Karpas-422 (cell line): ENCODE data around the gene KCTD4. TPM values are rescaled to one million over a fixed set of nuclear protein-coding genes. Genes with fewer than 3 reads are reported as not detected.

ENCODE experiments used
- DNase-seq: peaks from one replicate; pipeline ENCODE4 v3.0.0-alpha.2; 2015
- H2AFZ ChIP-seq: fragments of 200-600 bp; sonication (generic); 2 replicates; pipeline ENCODE4 v1.6.1; 2014; ENCODE audit warnings: antibody characterized with exemption, low read length, mixed read lengths
- H3K27ac ChIP-seq: fragments of 200-600 bp; sonication (generic); 2 replicates; pipeline ENCODE4 v1.5.1; 2014; ENCODE audit warnings: mild to moderate bottlenecking, low read length, moderate library complexity
- H3K27me3 ChIP-seq: fragments of 200-600 bp; sonication (generic); 2 replicates; pipeline ENCODE4 v1.6.1; 2014; ENCODE audit warnings: low read length, mixed read lengths
- H3K36me3 ChIP-seq: fragments of 200-600 bp; sonication (generic); 2 replicates; pipeline ENCODE4 v1.6.1; 2014; ENCODE audit warnings: low read length, mixed read lengths; ENCODE audit not compliant: insufficient read depth
- H3K4me1 ChIP-seq: fragments of 200-600 bp; sonication (generic); 2 replicates; pipeline ENCODE4 v1.6.1; 2014; ENCODE audit warnings: mild to moderate bottlenecking, low read length, mixed read lengths
- H3K4me2 ChIP-seq: fragments of 200-600 bp; sonication (generic); 2 replicates; pipeline ENCODE4 v1.6.1; 2014; ENCODE audit warnings: low read length, low read depth, mild to moderate bottlenecking; ENCODE audit not compliant: poor library complexity, severe bottlenecking
- H3K4me3 ChIP-seq: fragments of 200-600 bp; sonication (generic); 2 replicates; pipeline ENCODE4 v1.5.1; 2014; ENCODE audit warnings: mild to moderate bottlenecking, antibody characterized with exemption, low read length, mixed read lengths
- H3K79me2 ChIP-seq: fragments of 200-600 bp; sonication (generic); 2 replicates; pipeline ENCODE4 v1.6.1; 2014; ENCODE audit warnings: mild to moderate bottlenecking, low read length, mixed read lengths
- H3K9ac ChIP-seq: fragments of 200-600 bp; sonication (generic); 2 replicates; pipeline ENCODE4 v1.6.0; 2014; ENCODE audit warnings: low read length
- H3K9me2 ChIP-seq: fragments of 200-600 bp; sonication (generic), shearing (Covaris generic); replicated peaks from 2 replicates; pipeline ENCODE4 v1.6.0; 2014; ENCODE audit warnings: mild to moderate bottlenecking, low read length, moderate library complexity; ENCODE audit not compliant: insufficient read depth
- H3K9me3 ChIP-seq: fragments of 300-700, 200-600 bp; sonication (generic); 2 replicates; pipeline ENCODE4 v1.6.1; 2014; ENCODE audit warnings: low read length, mixed read lengths
- H4K20me1 ChIP-seq: fragments of 200-600 bp; sonication (generic); 2 replicates; pipeline ENCODE4 v1.6.1; 2014; ENCODE audit warnings: mild to moderate bottlenecking, antibody characterized with exemption, low read length, low read depth; ENCODE audit not compliant: insufficient read depth
- total RNA-seq: library from RNA; depleted of rRNA; stranded (reverse); fragments of >200 nt; shearing (Covaris generic); gene quantifications from 2 replicates; pipeline ENCODE4 v1.2.3, GENCODE V29; 2014; ENCODE audit warnings: low replicate concordance; rRNA removed

KCTD4 gene
- total RNA-seq, 1 experiment from 2014 or later = not detected

GRCh38 chr13:45166858-45167257, 34.0 kb downstream of the KCTD4 start:
- peaks cover 73% of the 10 kb centered on the region for H3K79me2 ChIP-seq
- no peak overlapping the region for H3K4me2 ChIP-seq
- no peaks in the 10 kb centered on the region for H3K9me2 ChIP-seq
- H3K4me1 ChIP-seq = no peaks in the 10 kb centered on the region
- no peaks in the 10 kb centered on the region for H3K9me3 ChIP-seq
- no peak overlapping the region for H3K9ac ChIP-seq
- H3K27me3 ChIP-seq = no peaks in the 10 kb centered on the region
- DNase-seq = no peak
- no peak overlapping the region for H3K27ac ChIP-seq
- H3K4me3 ChIP-seq = no peak overlapping the region
- no peak overlapping the region for H2AFZ ChIP-seq
- no peaks in the 10 kb centered on the region for H4K20me1 ChIP-seq
- no peaks in the 10 kb centered on the region for H3K36me3 ChIP-seq

GRCh38 chr13:45162821-45163220, 38.0 kb downstream of the KCTD4 start:
- H3K4me3 ChIP-seq = no peak overlapping the region
- H3K36me3 ChIP-seq = no peaks in the 10 kb centered on the region; the same call in 1 of the 2 replicates
- no peaks in the 10 kb centered on the region for H3K27me3 ChIP-seq
- H3K9ac ChIP-seq = no peak overlapping the region
- no peak overlapping the region for H3K4me2 ChIP-seq
- no peaks in the 10 kb centered on the region for H3K9me2 ChIP-seq
- H4K20me1 ChIP-seq = no peaks in the 10 kb centered on the region
- peaks cover 76% of the 10 kb centered on the region for H3K79me2 ChIP-seq
- H2AFZ ChIP-seq = no peak overlapping the region
- H3K27ac ChIP-seq = no peak overlapping the region
- H3K4me1 ChIP-seq = no peaks in the 10 kb centered on the region
- DNase-seq = no peak
- no peaks in the 10 kb centered on the region for H3K9me3 ChIP-seq

DNA sequence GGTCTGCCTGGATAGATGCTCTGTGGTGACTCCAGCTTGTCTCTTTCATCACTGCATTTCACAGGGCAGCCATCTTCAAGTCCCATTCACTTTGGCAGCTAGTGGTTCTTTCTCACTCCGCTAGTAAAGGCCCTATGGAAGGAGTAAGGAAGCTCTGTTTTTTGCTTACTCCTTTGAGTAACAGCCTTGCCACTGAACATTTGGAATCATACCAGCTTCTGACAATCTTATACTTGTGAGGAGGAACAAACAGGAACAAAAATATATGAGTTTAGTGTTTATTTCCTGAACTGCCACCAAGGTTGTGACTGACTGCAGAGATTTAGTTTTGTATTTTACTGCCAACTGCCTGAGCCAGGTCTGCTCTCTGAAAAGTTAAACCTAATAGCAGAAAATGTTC, 38.7 kb downstream of the KCTD4 start:
- no peaks in the 10 kb centered on the region for H3K27me3 ChIP-seq
- H3K9ac ChIP-seq = no peak overlapping the region
- H3K9me2 ChIP-seq = no peaks in the 10 kb centered on the region
- no peak overlapping the region for H3K4me2 ChIP-seq
- no peak overlapping the region for H2AFZ ChIP-seq
- H3K9me3 ChIP-seq = no peaks in the 10 kb centered on the region
- no peak for DNase-seq
- H3K36me3 ChIP-seq = no peaks in the 10 kb centered on the region; the same call in 1 of the 2 replicates
- H3K4me1 ChIP-seq = no peaks in the 10 kb centered on the region
- H3K79me2 ChIP-seq = peaks cover 77% of the 10 kb centered on the region
- no peak overlapping the region for H3K27ac ChIP-seq
- H3K4me3 ChIP-seq = no peak overlapping the region
- H4K20me1 ChIP-seq = no peaks in the 10 kb centered on the region

DNA sequence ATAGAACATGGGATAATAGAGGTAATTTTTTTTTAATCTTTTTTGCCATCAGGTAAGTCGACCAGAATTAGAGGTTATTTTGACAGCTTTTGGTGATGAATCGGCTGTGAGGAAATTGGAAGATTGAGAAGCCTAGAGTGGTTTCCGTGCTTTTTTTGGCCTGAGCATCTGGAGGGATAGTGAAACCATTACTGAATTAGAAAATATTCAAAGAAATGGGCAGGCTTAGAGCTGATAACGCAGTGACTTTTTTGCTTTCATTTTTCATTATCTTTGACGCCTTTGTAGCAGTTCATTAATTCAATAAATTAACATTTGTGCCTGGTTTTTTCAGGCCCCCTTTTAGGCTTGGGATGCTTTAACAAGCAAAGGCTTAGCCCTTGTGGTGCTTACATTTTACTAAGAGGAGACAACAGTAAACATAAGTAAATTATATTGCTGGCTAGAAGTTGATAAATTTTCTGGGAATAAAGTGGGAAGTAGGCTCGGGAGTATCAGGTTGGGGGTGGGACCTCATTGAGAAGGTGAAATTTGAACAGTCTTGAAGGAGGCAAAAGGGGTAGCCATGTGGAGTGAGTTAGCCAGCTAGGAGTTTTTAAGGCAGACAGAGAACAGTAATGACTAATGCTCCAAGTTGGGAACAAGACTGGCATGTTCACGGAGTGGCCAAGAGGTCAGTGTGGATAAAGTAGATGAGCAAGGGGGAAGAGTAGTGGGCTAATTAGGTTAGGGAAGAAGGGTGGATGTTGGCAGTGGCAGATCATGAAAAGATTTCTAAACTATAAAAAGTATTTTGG, 44.1 kb downstream of the KCTD4 start:
- H4K20me1 ChIP-seq = no peaks in the 10 kb centered on the region
- H3K4me1 ChIP-seq = peaks cover 18% of the 10 kb centered on the region
- H3K36me3 ChIP-seq = peaks cover 22% of the 10 kb centered on the region
- no peak for DNase-seq
- H3K4me3 ChIP-seq = no peak overlapping the region
- no peaks in the 10 kb centered on the region for H3K9me2 ChIP-seq
- no peak overlapping the region for H2AFZ ChIP-seq
- no peak overlapping the region for H3K27ac ChIP-seq
- peaks cover 81% of the 10 kb centered on the region for H3K79me2 ChIP-seq
- no peak overlapping the region for H3K4me2 ChIP-seq
- no peaks in the 10 kb centered on the region for H3K27me3 ChIP-seq
- no peaks in the 10 kb centered on the region for H3K9me3 ChIP-seq
- no peak overlapping the region for H3K9ac ChIP-seq

DNA sequence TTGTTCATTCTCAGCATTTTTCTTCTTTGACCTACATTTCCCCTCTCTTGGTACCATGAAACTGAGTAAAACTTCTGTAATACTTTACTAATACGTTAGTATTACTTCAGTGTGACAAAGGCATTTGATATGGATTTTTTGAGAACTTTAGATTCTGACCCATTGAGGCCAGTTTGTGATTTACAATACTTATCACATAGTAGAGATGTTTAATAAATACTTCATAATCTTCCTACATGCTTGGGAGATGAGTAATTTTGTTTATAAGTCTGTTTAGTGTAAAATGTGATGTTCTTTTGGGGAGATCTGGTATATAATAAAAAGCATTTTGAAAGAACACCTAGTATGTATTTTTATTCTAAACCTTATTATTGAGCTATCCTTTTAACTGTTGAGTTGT, 50.9 kb downstream of the KCTD4 start:
- H3K79me2 ChIP-seq = peaks cover 83% of the 10 kb centered on the region
- no peak overlapping the region for H3K4me2 ChIP-seq
- no peak for DNase-seq
- no peak overlapping the region for H3K4me3 ChIP-seq
- H3K9me2 ChIP-seq = no peaks in the 10 kb centered on the region
- H4K20me1 ChIP-seq = no peaks in the 10 kb centered on the region
- no peaks in the 10 kb centered on the region for H3K9me3 ChIP-seq
- peaks cover 10% of the 10 kb centered on the region for H3K4me1 ChIP-seq
- no peak overlapping the region for H3K27ac ChIP-seq
- no peaks in the 10 kb centered on the region for H3K27me3 ChIP-seq
- H3K36me3 ChIP-seq = peaks cover 11% of the 10 kb centered on the region; the same call in 1 of the 2 replicates
- H2AFZ ChIP-seq = no peak overlapping the region
- no peak overlapping the region for H3K9ac ChIP-seq

DNA sequence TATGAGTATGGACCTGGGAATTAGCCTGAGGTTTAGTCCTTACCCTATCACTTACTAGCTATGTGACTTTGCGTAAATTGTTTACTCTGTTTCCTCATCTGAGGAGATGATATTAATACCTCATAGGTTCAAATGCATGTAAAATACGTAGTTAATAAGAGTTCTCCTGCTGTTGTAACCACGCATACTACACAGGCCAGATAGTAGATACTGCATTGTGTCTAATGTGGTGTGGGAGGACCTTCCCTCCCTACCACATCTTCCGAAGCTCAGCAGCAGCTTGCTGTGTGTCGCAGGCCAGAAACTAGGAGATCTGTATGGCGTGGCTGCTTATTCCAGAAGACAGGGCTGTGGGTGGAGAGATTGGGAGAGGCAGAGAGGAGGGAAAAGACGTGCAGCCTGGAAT, 57.5 kb downstream of the KCTD4 start:
- no peaks in the 10 kb centered on the region for H4K20me1 ChIP-seq

More for the DNA sequence above, 57.5 kb downstream of the KCTD4 start:
- DNase-seq = no peak
- Histone ChIP-seq H3K79me2 (peaks cover 99% of the 10 kb centered on the region), H3K36me3 (peaks cover 23% of the 10 kb centered on the region; the same call in 1 of the 2 replicates), H3K4me2 (no peak overlapping the region), H3K27me3 (no peaks in the 10 kb centered on the region), H3K27ac (no peak overlapping the region), H3K4me3 (no peak overlapping the region), H3K9me3 (no peaks in the 10 kb centered on the region), H3K4me1 (peaks cover 2% of the 10 kb centered on the region; the same call in 1 of the 2 replicates), H3K9me2 (no peaks in the 10 kb centered on the region), H3K9ac (no peak overlapping the region), H2AFZ (no peak overlapping the region)

Other genes starting within 250 kb of the KCTD4 start
- gene NUFIP1, start 211.6 kb downstream of the KCTD4 start, total RNA-seq = 3.8 and 7.3 TPM in 2 replicates
- 23.8 and 36.2 TPM in 2 replicates for gene GPALPP1, start 211.5 kb downstream of the KCTD4 start, total RNA-seq
- 29.3 and 31.7 TPM in 2 replicates for gene GTF2F2, start 80.5 kb downstream of the KCTD4 start, total RNA-seq
- gene TPT1, start 140.1 kb upstream of the KCTD4 start, total RNA-seq = 2,059 and 2,102 TPM in 2 replicates
- 0.04 TPM in 1 of 2 replicates, not detected in the other for gene SLC25A30, start 217.3 kb upstream of the KCTD4 start, total RNA-seq